ENCODE results near the gene DOCK4.

The DOCK4 gene

DNA sequence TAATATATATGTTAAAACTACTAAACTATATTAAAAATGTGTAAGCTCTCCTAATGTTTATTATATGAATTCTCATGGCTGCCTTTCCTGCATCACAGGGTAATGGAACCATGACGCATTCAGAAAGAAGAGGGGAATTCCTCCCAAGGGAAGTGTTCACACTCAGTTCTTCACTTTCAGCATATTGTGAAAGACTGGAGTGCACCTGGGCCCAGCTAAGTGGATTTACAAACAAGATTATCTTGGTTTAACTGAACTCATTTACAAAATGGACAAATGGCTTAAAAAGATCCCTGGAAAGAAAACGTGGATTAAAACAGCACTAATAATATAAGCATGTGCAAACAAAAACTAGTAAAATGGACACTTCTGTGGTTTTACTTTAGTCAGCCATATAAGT, 149.8 kb downstream of the DOCK4 start:
- no peak overlapping the region for H3K4me3 ChIP-seq (replicated peaks; ENCODE audit: insufficient read depth, low read length)
- no peak for DNase-seq (ENCODE audit: low read depth in 1 of 2, low spot score in 1 of 2)
- TF ChIP-seq, protein P1, sequence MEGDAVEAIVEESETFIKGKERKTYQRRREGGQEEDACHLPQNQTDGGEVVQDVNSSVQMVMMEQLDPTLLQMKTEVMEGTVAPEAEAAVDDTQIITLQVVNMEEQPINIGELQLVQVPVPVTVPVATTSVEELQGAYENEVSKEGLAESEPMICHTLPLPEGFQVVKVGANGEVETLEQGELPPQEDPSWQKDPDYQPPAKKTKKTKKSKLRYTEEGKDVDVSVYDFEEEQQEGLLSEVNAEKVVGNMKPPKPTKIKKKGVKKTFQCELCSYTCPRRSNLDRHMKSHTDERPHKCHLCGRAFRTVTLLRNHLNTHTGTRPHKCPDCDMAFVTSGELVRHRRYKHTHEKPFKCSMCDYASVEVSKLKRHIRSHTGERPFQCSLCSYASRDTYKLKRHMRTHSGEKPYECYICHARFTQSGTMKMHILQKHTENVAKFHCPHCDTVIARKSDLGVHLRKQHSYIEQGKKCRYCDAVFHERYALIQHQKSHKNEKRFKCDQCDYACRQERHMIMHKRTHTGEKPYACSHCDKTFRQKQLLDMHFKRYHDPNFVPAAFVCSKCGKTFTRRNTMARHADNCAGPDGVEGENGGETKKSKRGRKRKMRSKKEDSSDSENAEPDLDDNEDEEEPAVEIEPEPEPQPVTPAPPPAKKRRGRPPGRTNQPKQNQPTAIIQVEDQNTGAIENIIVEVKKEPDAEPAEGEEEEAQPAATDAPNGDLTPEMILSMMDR (IDR thresholded peaks at IDR 0.05; ENCODE audit: insufficient read depth, low read length) = no peak
- TF ChIP-seq GABPA (IDR thresholded peaks at IDR 0.05; ENCODE audit: low read depth) (no peak), SPI1 (IDR thresholded peaks at IDR 0.05; ENCODE audit: borderline replicate concordance, low read depth) (no peak), POLR2AphosphoS5 (IDR thresholded peaks at IDR 0.05; ENCODE audit: low read depth) (no peak)
- TF ChIP-seq, protein P2, sequence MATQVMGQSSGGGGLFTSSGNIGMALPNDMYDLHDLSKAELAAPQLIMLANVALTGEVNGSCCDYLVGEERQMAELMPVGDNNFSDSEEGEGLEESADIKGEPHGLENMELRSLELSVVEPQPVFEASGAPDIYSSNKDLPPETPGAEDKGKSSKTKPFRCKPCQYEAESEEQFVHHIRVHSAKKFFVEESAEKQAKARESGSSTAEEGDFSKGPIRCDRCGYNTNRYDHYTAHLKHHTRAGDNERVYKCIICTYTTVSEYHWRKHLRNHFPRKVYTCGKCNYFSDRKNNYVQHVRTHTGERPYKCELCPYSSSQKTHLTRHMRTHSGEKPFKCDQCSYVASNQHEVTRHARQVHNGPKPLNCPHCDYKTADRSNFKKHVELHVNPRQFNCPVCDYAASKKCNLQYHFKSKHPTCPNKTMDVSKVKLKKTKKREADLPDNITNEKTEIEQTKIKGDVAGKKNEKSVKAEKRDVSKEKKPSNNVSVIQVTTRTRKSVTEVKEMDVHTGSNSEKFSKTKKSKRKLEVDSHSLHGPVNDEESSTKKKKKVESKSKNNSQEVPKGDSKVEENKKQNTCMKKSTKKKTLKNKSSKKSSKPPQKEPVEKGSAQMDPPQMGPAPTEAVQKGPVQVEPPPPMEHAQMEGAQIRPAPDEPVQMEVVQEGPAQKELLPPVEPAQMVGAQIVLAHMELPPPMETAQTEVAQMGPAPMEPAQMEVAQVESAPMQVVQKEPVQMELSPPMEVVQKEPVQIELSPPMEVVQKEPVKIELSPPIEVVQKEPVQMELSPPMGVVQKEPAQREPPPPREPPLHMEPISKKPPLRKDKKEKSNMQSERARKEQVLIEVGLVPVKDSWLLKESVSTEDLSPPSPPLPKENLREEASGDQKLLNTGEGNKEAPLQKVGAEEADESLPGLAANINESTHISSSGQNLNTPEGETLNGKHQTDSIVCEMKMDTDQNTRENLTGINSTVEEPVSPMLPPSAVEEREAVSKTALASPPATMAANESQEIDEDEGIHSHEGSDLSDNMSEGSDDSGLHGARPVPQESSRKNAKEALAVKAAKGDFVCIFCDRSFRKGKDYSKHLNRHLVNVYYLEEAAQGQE (IDR thresholded peaks at IDR 0.05; ENCODE audit: insufficient replicate concordance, low read depth) = no peak
- H3K27me3 ChIP-seq (ENCODE audit: insufficient read depth, poor library complexity, severe bottlenecking) = no peaks in the 10 kb centered on the region
- H3K27ac ChIP-seq (replicated peaks) = no peak overlapping the region

DNA sequence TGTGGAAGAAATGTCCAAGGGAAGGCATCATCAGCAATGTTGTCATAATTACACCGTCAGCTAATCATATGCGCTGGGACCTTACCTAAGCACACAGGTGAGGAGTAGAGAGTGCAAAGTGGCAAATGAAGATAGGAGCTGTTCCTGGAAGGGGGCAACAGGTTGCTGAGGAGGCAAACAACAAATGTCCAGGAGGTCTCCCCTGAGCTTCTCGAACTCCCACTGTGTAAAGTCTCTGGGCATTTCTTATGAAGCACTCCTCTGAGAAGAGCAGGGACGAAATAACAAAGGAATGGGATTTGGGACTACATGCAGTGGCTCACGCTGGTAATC, 152.5 kb downstream of the DOCK4 start:
- no peak for DNase-seq (ENCODE audit: low read depth in 1 of 2, low spot score in 1 of 2)
- no peak for TF ChIP-seq GABPA (IDR thresholded peaks at IDR 0.05; ENCODE audit: low read depth)
- TF ChIP-seq SPI1 (IDR thresholded peaks at IDR 0.05; ENCODE audit: borderline replicate concordance, low read depth) = no peak
- TF ChIP-seq, protein P1 (IDR thresholded peaks at IDR 0.05; ENCODE audit: insufficient read depth, low read length) = no peak
- TF ChIP-seq, protein P2 (IDR thresholded peaks at IDR 0.05; ENCODE audit: insufficient replicate concordance, low read depth) = no peak
- TF ChIP-seq POLR2AphosphoS5 (IDR thresholded peaks at IDR 0.05; ENCODE audit: low read depth) = no peak

DNA sequence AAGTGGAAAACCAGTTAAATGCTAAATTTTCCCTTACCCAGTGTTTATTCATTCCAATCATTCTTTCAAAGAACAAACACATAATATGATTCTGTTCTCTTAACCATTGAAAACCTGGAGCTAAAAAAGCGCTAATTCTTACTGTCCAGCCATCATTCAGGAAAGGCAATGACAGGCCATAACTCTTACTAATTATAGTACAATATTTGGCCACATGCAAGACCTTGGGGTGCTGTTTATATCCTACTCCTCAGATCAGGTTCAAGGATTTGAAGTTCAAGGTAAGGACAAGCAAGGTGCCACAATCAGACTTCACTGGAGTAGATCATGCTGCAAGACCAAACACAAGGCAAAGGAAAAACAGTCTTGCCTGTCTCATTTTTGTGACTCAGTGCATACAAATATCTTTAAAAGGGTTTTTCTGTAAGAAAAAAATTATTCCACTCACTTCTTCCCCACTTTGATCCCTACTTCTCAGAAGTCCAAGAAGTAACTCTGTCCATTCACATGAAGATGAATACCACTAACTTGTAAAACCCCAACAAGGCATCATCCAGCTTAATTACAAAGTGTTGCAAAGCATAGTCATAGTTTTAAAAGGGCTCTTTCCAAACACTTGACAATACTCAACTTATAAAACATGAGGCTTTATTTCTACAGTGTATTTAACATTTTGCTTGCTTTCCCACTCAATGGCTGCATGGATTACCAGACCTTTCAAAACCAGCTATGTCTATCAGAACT, 153.0 kb downstream of the DOCK4 start:
- DNase-seq (ENCODE audit: low read depth in 1 of 2, low spot score in 1 of 2) = no peak
- TF ChIP-seq, protein P2 (IDR thresholded peaks at IDR 0.05; ENCODE audit: insufficient replicate concordance, low read depth) = no peak
- TF ChIP-seq SPI1 (IDR thresholded peaks at IDR 0.05; ENCODE audit: borderline replicate concordance, low read depth) (no peak), POLR2AphosphoS5 (IDR thresholded peaks at IDR 0.05; ENCODE audit: low read depth) (no peak), GABPA (IDR thresholded peaks at IDR 0.05; ENCODE audit: low read depth) (no peak)
- TF ChIP-seq, protein P1 (IDR thresholded peaks at IDR 0.05; ENCODE audit: insufficient read depth, low read length) = no peak
- Histone ChIP-seq H3K27me3 (ENCODE audit: insufficient read depth, poor library complexity, severe bottlenecking) (no peaks in the 10 kb centered on the region), H3K4me3 (replicated peaks; ENCODE audit: insufficient read depth, low read length) (no peak overlapping the region), H3K27ac (replicated peaks) (no peak overlapping the region)

More for the DNA sequence above, 152.5 kb downstream of the DOCK4 start:
- Histone ChIP-seq H3K27me3 (ENCODE audit: insufficient read depth, poor library complexity, severe bottlenecking) (no peaks in the 10 kb centered on the region), H3K27ac (replicated peaks) (no peak overlapping the region), H3K4me3 (replicated peaks; ENCODE audit: insufficient read depth, low read length) (no peak overlapping the region)
